NCI-H1436 (cell line): ENCODE measurements around the gene SLC35G6.
"Not testable (repeated sequence)": the region's sequence is repeated elsewhere in the genome, so short reads cannot be mapped to it uniquely, and the experiment has no call there.

Source experiments
- DNase-seq: peaks from one replicate; lab custom pipeline; 2025; lab: John Stamatoyannopoulos, UW

Gene SLC35G6

GRCh38 chr17:7460850-7461660 lies 20.2 kb upstream of the SLC35G6 start:
- DNase-seq: no peak

- DNase-seq: no peak
Observed at GRCh38 chr17:7462474-7463371, 18.5 kb upstream of the SLC35G6 start.

- no peak for DNase-seq
Observed at GRCh38 chr17:7463372-7463846, 17.8 kb upstream of the SLC35G6 start.

GRCh38 chr17:7464081-7464480 lies 17.2 kb upstream of the SLC35G6 start:
- no peak for DNase-seq

GRCh38 chr17:7465597-7466275 lies 15.5 kb upstream of the SLC35G6 start:
- no peak for DNase-seq

- DNase-seq: no peak
Observed at GRCh38 chr17:7466318-7466638, 15.0 kb upstream of the SLC35G6 start.

- no peak for DNase-seq
Observed at GRCh38 chr17:7466639-7467341, 14.5 kb upstream of the SLC35G6 start.

GRCh38 chr17:7467498-7467897 lies 13.7 kb upstream of the SLC35G6 start:
- DNase-seq: no peak

GRCh38 chr17:7468290-7468689 lies 13.0 kb upstream of the SLC35G6 start:
- no peak for DNase-seq

GRCh38 chr17:7468804-7469389 lies 12.3 kb upstream of the SLC35G6 start:
- DNase-seq: no peak

- not testable (repeated sequence) for DNase-seq
Observed at GRCh38 chr17:7469843-7470242, 11.4 kb upstream of the SLC35G6 start.

- not testable (repeated sequence) for DNase-seq
Observed at GRCh38 chr17:7470457-7470973, 10.7 kb upstream of the SLC35G6 start.

- no peak for DNase-seq
Observed at GRCh38 chr17:7471729-7472128, 9.5 kb upstream of the SLC35G6 start.

- not testable (repeated sequence) for DNase-seq
Observed at GRCh38 chr17:7474767-7475166, 6.5 kb upstream of the SLC35G6 start.

GRCh38 chr17:7475764-7476422 lies 5.4 kb upstream of the SLC35G6 start:
- no peak for DNase-seq

GRCh38 chr17:7476494-7476893 lies 4.8 kb upstream of the SLC35G6 start:
- DNase-seq: no peak

- no peak for DNase-seq
Observed at GRCh38 chr17:7476951-7477350, 4.3 kb upstream of the SLC35G6 start.

GRCh38 chr17:7477392-7478275 lies 3.6 kb upstream of the SLC35G6 start:
- no peak for DNase-seq
